ENCODE results near the gene DRICH1.
"Not testable (repeated sequence)": the region's sequence is repeated elsewhere in the genome, so short reads cannot be mapped to it uniquely, and the experiment has no call there.

DRICH1 gene

GRCh38 chr22:23651676-23652075 lies 19.6 kb upstream of the DRICH1 start:
- in situ Hi-C loops (cut with HindIII; ENCODE audit: low sequenced_read_pairs), result no loop called here

GRCh38 chr22:23649071-23649501 lies 17.0 kb upstream of the DRICH1 start:
- in situ Hi-C loops (cut with HindIII; ENCODE audit: low sequenced_read_pairs), result no loop called here

- in situ Hi-C loops (cut with HindIII; ENCODE audit: low sequenced_read_pairs), result not testable (repeated sequence)
These were observed 14.4 kb upstream of the DRICH1 start for GRCh38 chr22:23646526-23646925.

- in situ Hi-C loops (cut with HindIII; ENCODE audit: low sequenced_read_pairs), result not testable (repeated sequence)
These were observed 8.1 kb upstream of the DRICH1 start for GRCh38 chr22:23640206-23640605.

- in situ Hi-C loops (cut with HindIII; ENCODE audit: low sequenced_read_pairs), result no loop called here
These were observed 7.5 kb upstream of the DRICH1 start for GRCh38 chr22:23639661-23640060.

GRCh38 chr22:23638611-23639010 lies 6.5 kb upstream of the DRICH1 start:
- in situ Hi-C loops (cut with HindIII; ENCODE audit: low sequenced_read_pairs), result no loop called here

GRCh38 chr22:23635291-23635690 lies 3.2 kb upstream of the DRICH1 start:
- in situ Hi-C loops (cut with HindIII; ENCODE audit: low sequenced_read_pairs), result not testable (repeated sequence)

GRCh38 chr22:23628056-23628743 lies 3.9 kb downstream of the DRICH1 start:
- in situ Hi-C loops (cut with HindIII; ENCODE audit: low sequenced_read_pairs), result not testable (repeated sequence)

GRCh38 chr22:23627401-23628055 lies 4.6 kb downstream of the DRICH1 start:
- in situ Hi-C loops (cut with HindIII; ENCODE audit: low sequenced_read_pairs), result not testable (repeated sequence)

GRCh38 chr22:23626286-23626975 lies 5.7 kb downstream of the DRICH1 start:
- in situ Hi-C loops (cut with HindIII; ENCODE audit: low sequenced_read_pairs), result no loop called here

GRCh38 chr22:23622634-23623033 lies 9.5 kb downstream of the DRICH1 start:
- in situ Hi-C loops (cut with HindIII; ENCODE audit: low sequenced_read_pairs), result no loop called here

GRCh38 chr22:23621916-23622315 lies 10.2 kb downstream of the DRICH1 start:
- in situ Hi-C loops (cut with HindIII; ENCODE audit: low sequenced_read_pairs), result not testable (repeated sequence)

- in situ Hi-C loops (cut with HindIII; ENCODE audit: low sequenced_read_pairs), result no loop called here
These were observed 10.9 kb downstream of the DRICH1 start for GRCh38 chr22:23621082-23621780.

- in situ Hi-C loops (cut with HindIII; ENCODE audit: low sequenced_read_pairs), result no loop called here
These were observed 18.7 kb downstream of the DRICH1 start for GRCh38 chr22:23613193-23613972.

- in situ Hi-C loops (cut with HindIII; ENCODE audit: low sequenced_read_pairs), result no loop called here
These were observed 21.9 kb downstream of the DRICH1 start for GRCh38 chr22:23609983-23610781.

- in situ Hi-C loops (cut with HindIII; ENCODE audit: low sequenced_read_pairs), result no loop called here
These were observed 23.5 kb downstream of the DRICH1 start for GRCh38 chr22:23608583-23608982.

- in situ Hi-C loops (cut with HindIII; ENCODE audit: low sequenced_read_pairs), result no loop called here
These were observed 25.7 kb downstream of the DRICH1 start for GRCh38 chr22:23606204-23607131.

- in situ Hi-C loops (cut with HindIII; ENCODE audit: low sequenced_read_pairs), result no loop called here
These were observed 27.0 kb downstream of the DRICH1 start for GRCh38 chr22:23604939-23605712.
